Muscle of back (tissue), 11 donors: Measurements from ENCODE around the gene ABCA12. TPM values are rescaled to one million over a fixed set of nuclear protein-coding genes. Genes with fewer than 3 reads are reported as not detected.
A peak's percentile ranks its signal among the peaks of the same experiment; 100 is the strongest.

ENCODE experiments used
- DNase-seq, 3 donors: peaks; one replicate each; pipeline versions ENCODE4 v3.0.0 to v3.0.0-alpha.2; 2013
- polyA plus RNA-seq, 10 donors: library from polyadenylated mRNA; unstranded; fragments of 120-200 nt; gene quantifications; one replicate each; pipeline ENCODE4 v1.2.1, GENCODE V29; 2013; ENCODE audit not compliant: insufficient read length in 10 of 10

ABCA12 gene
- polyA plus RNA-seq, 10 donors = 0.01 to 2.8 (median 0.04) TPM; not detected in 5

- DNase-seq = peak in 1 of 3 donors; percentile 60
These were observed 151.2 kb downstream of the ABCA12 start for GRCh38 chr2:214987261-214987660.

DNA sequence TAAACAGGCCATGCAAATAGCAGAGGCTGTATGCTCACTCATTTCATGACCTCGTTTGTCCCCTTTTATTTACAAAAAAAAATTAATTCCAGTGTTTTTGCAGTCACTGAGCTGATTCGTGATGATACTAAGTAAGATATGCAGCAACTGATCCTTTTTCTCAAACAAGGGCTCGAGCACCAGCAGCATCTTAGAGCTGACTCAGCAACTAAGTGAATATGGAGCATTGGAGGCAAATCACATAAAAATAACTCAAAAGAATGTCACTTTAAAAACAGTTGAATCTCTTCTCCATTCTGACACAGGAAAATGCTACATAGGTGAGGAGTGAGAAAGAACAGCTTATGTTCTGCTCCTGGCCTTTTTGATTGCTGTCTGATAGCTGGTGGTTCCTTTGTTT lies 152.8 kb downstream of the ABCA12 start:
- DNase-seq = no peak

GRCh38 chr2:214966420-214966819 lies 172.0 kb downstream of the ABCA12 start:
- DNase-seq = no peak

DNA sequence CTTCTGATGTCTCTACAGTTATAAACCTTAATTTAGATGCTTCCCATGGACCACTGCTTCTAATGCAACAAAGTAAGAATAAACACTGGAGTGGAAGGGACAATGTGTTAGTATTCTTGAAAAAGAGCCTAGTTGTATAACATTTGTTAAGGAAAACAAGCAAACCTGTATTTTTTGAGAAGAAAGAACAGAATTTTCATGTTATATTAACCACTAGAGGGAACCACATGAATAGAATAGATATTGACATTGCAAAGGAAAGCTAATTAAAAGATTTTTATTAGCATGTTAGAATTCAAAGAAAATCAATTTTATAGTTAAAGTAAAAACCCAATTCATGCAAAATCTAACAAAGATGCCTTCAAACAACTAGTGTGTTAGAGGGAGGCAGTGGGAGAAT lies 177.7 kb downstream of the ABCA12 start:
- no peak for DNase-seq

DNA sequence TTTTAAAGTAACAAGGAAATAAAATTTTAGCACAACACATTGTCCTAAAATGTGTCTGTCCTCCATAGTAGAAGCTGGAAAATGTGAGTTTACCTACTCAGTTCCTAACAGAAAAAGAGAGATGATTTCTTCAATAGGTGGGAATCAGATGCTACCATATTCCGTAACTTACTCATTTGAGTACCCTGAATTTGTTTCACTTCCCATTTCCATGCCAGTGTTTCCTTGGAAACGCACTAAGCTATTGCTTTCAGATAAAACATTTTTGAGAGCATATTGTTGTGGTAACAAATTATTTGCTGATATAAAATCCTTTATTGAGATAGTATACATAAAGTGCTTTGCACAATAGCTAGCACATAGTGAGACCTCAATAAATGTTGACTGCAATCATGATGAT lies 191.5 kb downstream of the ABCA12 start:
- DNase-seq = no peak

DNA sequence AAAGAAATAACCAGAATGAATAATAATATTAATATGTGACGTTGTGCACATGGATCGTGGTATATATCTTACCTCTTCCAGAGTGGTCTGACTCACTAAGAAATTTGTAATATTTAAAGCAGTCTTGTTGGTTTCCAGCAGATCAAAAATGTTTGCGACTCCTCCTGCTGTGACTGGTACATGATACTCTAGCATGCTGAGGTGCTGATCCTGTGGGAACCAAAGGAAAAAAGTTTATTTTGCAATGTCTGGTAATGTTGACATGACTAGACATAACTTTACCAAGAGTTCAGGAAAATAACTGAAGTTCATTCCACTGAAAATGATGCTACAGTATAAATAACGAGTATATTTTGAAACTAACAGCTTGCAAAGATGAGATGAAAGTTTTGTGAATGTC lies 204.4 kb downstream of the ABCA12 start:
- DNase-seq = no peak

- DNase-seq = no peak
These were observed 233.8 kb downstream of the ABCA12 start for GRCh38 chr2:214904634-214905033.

GRCh38 chr2:214904176-214904575 lies 234.2 kb downstream of the ABCA12 start:
- DNase-seq = no peak

GRCh38 chr2:214902286-214902685 lies 236.1 kb downstream of the ABCA12 start:
- no peak for DNase-seq

- DNase-seq = no peak
These were observed 238.7 kb downstream of the ABCA12 start for GRCh38 chr2:214899751-214900150.

- no peak for DNase-seq
These were observed 242.2 kb downstream of the ABCA12 start for GRCh38 chr2:214896274-214896673.

DNA sequence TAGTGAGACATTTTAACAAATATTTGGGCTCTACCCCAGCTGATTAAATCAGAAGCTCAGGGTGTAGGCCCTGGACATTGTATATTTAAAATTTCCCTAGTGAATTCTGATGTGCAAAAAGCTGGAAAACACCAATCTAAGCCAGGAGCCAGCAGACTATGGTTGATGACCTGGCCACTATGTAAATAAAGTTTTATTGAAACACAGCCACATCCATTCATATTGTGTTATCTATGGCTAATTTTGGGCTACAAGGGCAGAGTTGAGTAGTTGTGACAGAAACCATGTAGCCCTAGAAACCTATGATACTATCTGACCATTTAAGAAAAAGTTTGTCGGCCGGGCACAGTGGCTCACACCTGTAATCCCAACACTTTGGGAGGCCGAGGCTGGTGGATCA lies 243.0 kb downstream of the ABCA12 start:
- DNase-seq = no peak

DNA sequence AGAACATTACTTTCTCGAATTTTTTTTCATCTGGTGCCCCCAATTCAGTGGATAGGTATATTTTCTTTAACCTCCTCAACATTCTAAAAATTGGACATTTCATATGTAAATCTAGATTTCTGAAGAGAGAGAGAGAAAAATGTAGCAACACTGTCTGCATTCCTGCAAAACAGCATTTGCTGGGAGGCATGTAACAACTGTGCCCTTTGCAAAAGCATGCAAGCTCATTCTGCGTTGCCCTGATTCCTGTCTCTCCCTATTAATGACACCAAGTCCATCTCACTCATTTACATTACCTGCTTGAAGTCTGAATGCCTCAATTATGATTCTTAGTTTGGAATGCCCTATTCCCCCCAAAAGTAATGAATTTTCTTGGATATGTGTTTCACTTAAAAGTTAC lies 249.1 kb downstream of the ABCA12 start:
- DNase-seq = no peak

GRCh38 chr2:214881647-214882202 lies 256.7 kb downstream of the ABCA12 start:
- peak; percentile 11 to 75 (median 55) for DNase-seq

Other genes starting within 250 kb of the ABCA12 start
- gene ATIC, start 173.4 kb upstream of the ABCA12 start, polyA plus RNA-seq = 10 to 100 TPM; 36.4 to 78.2 (median 52.3) TPM